Esophagus muscularis mucosa (tissue), 4 donors: ENCODE measurements around the gene GADD45A. TPM values are rescaled to one million over a fixed set of nuclear protein-coding genes. Genes with fewer than 3 reads are reported as not detected.

Experiments used
- DNase-seq: peaks from one replicate; pipeline ENCODE4 v3.0.0-alpha.2; 2017; ENCODE audit errors: extremely low spot score
- H3K27ac ChIP-seq, 4 donors: fragments of 200-600 bp; sonication (generic); replicated peaks in 1 of 4; 1 replicate in 3 of 4; 2 replicates in 1 of 4; pipeline ENCODE4 v1.5.1; 2016 to 2019; ENCODE audit warnings: mild to moderate bottlenecking in 1 of 4
- H3K27me3 ChIP-seq, 4 donors: fragments of 200-600 bp; sonication (generic); one replicate each; pipeline versions ENCODE4 v1.5.1 to v1.6.0; 2016 to 2019
- H3K36me3 ChIP-seq, 4 donors: fragments of 200-600 bp; sonication (generic); one replicate each; pipeline ENCODE4 v1.5.1; 2016 to 2019
- H3K4me1 ChIP-seq, 4 donors: fragments of 200-600 bp; sonication (generic); one replicate each; pipeline ENCODE4 v1.5.1; 2016 to 2019
- H3K4me3 ChIP-seq, 4 donors: fragments of 200-600 bp; sonication (generic); 1 replicate in 2 of 4; 2 replicates in 2 of 4; pipeline ENCODE4 v1.5.1; 2016 to 2019; ENCODE audit warnings: mild to moderate bottlenecking in 4 of 4, moderate library complexity in 1 of 4
- H3K9me3 ChIP-seq, 4 donors: fragments of 200-600 bp; sonication (generic); 1 replicate in 3 of 4; 2 replicates in 1 of 4; pipeline ENCODE4 v1.5.1; 2016 to 2019
- CTCF ChIP-seq, 3 experiments: fragments of 200-600 bp in 2 of 3; fragments of 450-650 bp in 1 of 3; sonication (generic) in 2 of 3; IDR thresholded peaks; one replicate each; pipeline ENCODE4 v1.5.1; 2017 to 2019; ENCODE audit warnings: antibody characterized with exemption in 3 of 3, mild to moderate bottlenecking in 2 of 3, moderate library complexity in 1 of 3
- EP300 ChIP-seq: sonication (generic); formaldehyde crosslinking; IDR thresholded peaks from one replicate; pipeline ENCODE4 v1.6.1; 2017; ENCODE audit warnings: antibody characterized with exemption
- POLR2A ChIP-seq: fragments of 450-650 bp; IDR thresholded peaks from one replicate; pipeline ENCODE4 v1.6.1; 2017; ENCODE audit warnings: antibody characterized with exemption, moderate library complexity, mild to moderate bottlenecking, low read depth
- POLR2AphosphoS5 ChIP-seq, 2 donors: sonication (generic); formaldehyde crosslinking; IDR thresholded peaks; one replicate each; pipeline ENCODE4 v1.6.1; 2017; ENCODE audit warnings: antibody characterized with exemption in 2 of 2
- WGBS: methylation state at CpG from one replicate; pipeline ENCODE4 v1.1.5; 2018; 5-methylcytosine and 5-hydroxymethylcytosine counted together
- intact Hi-C: fragments of 100-400 bp; cut with DNase I; formaldehyde crosslinking; loops from one replicate; pipeline ENCODE4 v1.15.1; 2023
- total RNA-seq, 4 donors: library from RNA; depleted of rRNA; stranded (reverse); fragments of >200 nt; gene quantifications; one replicate each; pipeline versions ENCODE4 v1.1.0 to v1.2.1, GENCODE V29; 2016

GADD45A gene
- total RNA-seq, 4 donors from 2014 or later: 51.1 to 80.8 (median 66.5) TPM

- Histone ChIP-seq H3K9me3 (no peaks in the 10 kb centered on the region), H3K27ac (peak overlapping the region; percentile 93 to 98 (median 96)), H3K36me3 (peaks cover 0 to 25% (median 9%) of the 10 kb centered on the region in 4 donors), H3K27me3 (no peaks in the 10 kb centered on the region), H3K4me3 (peak overlapping the region; percentile 82 to 95 (median 90)), H3K4me1 (peaks cover 23 to 37% (median 35%) of the 10 kb centered on the region in 4 donors)
- 59% methylated on average over 3 of the region's 3 CpGs for WGBS
- no peak for DNase-seq
- TF ChIP-seq CTCF (IDR thresholded peaks at IDR 0.05) (no peak), EP300 (no peak), POLR2AphosphoS5 (IDR thresholded peaks at IDR 0.05) (no peak), POLR2A (no peak)
- intact Hi-C loops: loop anchor here (5.0 to 10.0 kb wide), 4 partner anchors 70 to 252 kb away; partner anchors contain the start of gene SERBP1
Observed at GRCh38 chr1:67687198-67687545, 2.2 kb downstream of the GADD45A start.

GRCh38 chr1:67687649-67688048 is 2.6 kb downstream of the GADD45A start:
- Histone ChIP-seq H3K36me3 (peaks cover 0 to 25% (median 9%) of the 10 kb centered on the region in 4 donors), H3K27ac (peak overlapping the region in 2 of 4 donors; percentile 93 to 97), H3K4me3 (no peak overlapping the region), H3K9me3 (no peaks in the 10 kb centered on the region), H3K27me3 (no peaks in the 10 kb centered on the region), H3K4me1 (peaks cover 23 to 37% (median 35%) of the 10 kb centered on the region in 4 donors)
- no peak for DNase-seq
- no peak for TF ChIP-seq EP300
- no peak for TF ChIP-seq CTCF (IDR thresholded peaks at IDR 0.05)
- no peak for TF ChIP-seq POLR2AphosphoS5 (IDR thresholded peaks at IDR 0.05)
- TF ChIP-seq POLR2A: no peak
- 68% methylated on average over 4 of the region's 4 CpGs for WGBS
- intact Hi-C loops: loop anchor here (5.0 to 10.0 kb wide), 4 partner anchors 70 to 253 kb away; partner anchors contain the start of gene SERBP1

GRCh38 chr1:67688526-67689219 is 3.7 kb downstream of the GADD45A start:
- Histone ChIP-seq H3K4me3 (no peak overlapping the region), H3K27ac (no peak overlapping the region), H3K9me3 (no peaks in the 10 kb centered on the region), H3K27me3 (no peaks in the 10 kb centered on the region), H3K36me3 (peaks cover 0 to 25% (median 9%) of the 10 kb centered on the region in 4 donors), H3K4me1 (peaks cover 17 to 29% (median 26%) of the 10 kb centered on the region in 4 donors)
- intact Hi-C loops: loop anchor here (5.0 to 10.0 kb wide), 4 partner anchors 69 to 254 kb away; partner anchors contain the start of gene SERBP1
- TF ChIP-seq POLR2AphosphoS5 (IDR thresholded peaks at IDR 0.05) (no peak), EP300 (no peak), POLR2A (no peak), CTCF (IDR thresholded peaks at IDR 0.05) (no peak)
- 76% methylated on average over 3 of the region's 3 CpGs for WGBS
- no peak for DNase-seq

- WGBS: 85% methylated on average over 3 of the region's 3 CpGs
- H3K27me3 ChIP-seq: no peaks in the 10 kb centered on the region
- intact Hi-C loops: loop anchor here (5.0 to 10.0 kb wide), 4 partner anchors 68 to 255 kb away; partner anchors contain the start of gene SERBP1
- H3K9me3 ChIP-seq: no peaks in the 10 kb centered on the region
- no peak for TF ChIP-seq POLR2A
- no peak for TF ChIP-seq POLR2AphosphoS5 (IDR thresholded peaks at IDR 0.05)
- TF ChIP-seq EP300: no peak
- no peak for TF ChIP-seq CTCF (IDR thresholded peaks at IDR 0.05)
- H3K4me1 ChIP-seq: peaks cover 16 to 22% (median 18%) of the 10 kb centered on the region in 4 donors
- no peak for DNase-seq
- H3K36me3 ChIP-seq: peaks cover 0 to 25% (median 9%) of the 10 kb centered on the region in 4 donors
- no peak overlapping the region for H3K27ac ChIP-seq
- H3K4me3 ChIP-seq: no peak overlapping the region
Observed at GRCh38 chr1:67689267-67690017, 4.4 kb downstream of the GADD45A start.
